HT-29 (cell line): ENCODE data around the gene SLC19A1. TPM values are rescaled to one million over a fixed set of nuclear protein-coding genes. Genes with fewer than 3 reads are reported as not detected.
A peak's percentile ranks its signal among the peaks of the same experiment; 100 is the strongest.

Source experiments
- DNase-seq: peaks from one replicate; pipeline ENCODE4 v3.0.0-alpha.2; 2015; ENCODE audit warnings: low spot score
- total RNA-seq: library from RNA; depleted of rRNA; stranded (reverse); fragments of >200 nt; shearing (Covaris generic); gene quantifications from 2 replicates; pipeline ENCODE4 v1.2.3, GENCODE V29; 2014

Gene SLC19A1
- total RNA-seq, 1 experiment from 2014 or later, result 67.4 TPM

DNA sequence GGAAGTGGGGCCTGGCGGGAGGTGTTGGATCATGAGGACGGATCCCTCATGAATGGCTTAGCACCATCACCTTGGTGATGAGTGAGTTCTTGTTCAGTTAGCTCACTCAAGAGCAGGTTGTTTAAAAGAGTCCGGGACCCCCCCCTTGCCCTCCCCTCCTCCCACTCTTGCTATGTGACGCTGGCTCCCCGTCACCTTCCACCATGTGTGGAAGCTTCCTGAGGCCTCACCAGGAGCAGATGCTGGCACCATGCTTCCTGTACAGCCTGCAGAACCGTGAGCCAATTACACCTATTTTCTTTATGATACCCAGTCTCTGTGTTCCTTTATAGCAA, 3.0 kb upstream of the SLC19A1 start:
- no peak for DNase-seq

DNA sequence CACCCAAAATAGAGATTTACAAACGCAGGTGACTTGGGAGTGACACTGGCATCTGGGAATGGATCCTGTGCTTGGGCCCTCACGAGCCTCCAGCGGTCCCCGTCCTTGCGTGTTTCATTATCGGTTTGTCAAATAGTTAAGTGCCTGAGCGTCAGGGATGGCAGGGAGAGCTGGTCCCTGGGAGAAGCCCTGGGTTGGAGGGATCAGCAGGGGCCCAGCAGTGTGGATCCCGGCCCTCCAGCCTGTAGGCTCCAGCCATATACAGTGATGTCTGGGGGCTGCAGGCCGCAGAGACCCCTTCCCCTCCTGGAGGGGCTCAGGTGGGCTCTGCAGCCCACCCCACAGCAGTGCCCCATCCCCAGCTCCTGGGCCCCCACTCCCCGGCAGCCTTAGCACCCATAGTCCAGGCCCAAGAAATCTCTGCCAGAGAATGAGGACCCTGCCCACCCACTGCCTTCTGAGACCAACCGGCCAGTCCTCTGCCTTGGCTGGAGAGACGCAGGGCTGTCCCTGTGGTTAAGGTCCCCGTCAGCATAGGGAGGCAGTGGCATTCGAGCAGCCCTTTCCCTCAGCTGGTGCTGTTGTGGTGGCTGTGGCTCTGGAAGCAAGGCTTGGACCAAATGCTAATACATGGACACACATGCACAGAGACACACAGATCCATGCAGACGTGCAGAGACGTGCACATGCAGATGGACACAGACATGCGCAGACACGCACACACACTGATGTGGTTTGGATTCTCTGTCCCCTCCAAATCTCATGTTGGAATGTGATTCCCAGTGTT, 2.4 kb upstream of the SLC19A1 start:
- no peak for DNase-seq

DNA sequence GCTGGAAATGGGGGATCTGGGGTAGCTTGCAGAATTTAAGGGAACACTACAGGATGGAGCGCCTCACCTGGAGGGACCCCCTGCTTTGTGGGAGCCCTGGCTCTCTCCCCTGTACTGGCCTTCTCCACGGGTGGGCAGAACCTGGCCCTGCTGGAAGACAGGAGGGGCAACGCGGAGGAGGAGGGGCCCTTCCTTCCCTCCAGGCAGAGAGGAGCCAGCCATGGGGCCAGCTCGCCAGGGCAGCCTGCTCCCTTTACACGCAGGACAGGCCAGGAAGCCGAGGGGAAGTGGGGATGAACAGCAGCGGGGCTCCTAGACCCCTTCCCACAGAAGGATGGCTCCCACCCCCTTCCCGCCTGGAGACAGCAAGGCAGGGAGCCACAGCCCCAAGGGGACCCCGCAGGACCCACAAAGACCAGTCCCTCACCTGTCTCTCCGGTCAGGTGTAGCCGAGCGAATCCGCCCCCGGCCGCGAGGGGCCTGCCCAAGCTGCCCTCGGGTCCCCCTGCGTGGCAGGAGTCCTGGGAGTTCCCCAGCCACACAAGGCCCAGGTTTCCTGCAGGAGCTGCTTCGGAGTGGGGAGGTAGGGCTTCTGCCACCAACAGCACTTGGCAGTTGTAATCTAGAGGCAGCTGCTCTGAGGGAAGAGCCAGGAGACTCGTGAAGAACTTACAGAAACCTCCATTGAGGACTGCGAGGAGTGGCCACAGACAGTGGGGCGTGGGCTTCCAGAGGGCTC, 1.6 kb upstream of the SLC19A1 start:
- no peak for DNase-seq

DNA sequence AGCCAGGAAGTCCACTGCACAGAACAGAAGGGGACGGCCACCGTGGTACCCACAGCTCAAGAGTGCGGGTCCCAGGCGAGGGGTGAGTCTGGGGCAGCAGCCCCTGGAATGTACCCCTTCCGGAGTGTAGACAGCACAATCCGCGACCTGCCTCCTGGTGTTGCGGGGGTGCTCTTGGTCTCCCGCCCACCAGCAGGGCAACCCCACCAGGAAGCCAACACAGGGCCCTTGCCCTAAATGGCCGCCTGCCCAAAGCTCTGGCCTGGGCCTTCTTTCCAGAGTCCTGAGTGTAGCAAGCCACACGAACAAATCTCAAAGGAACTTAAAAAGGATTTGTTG, 1.1 kb upstream of the SLC19A1 start:
- no peak for DNase-seq

DNA sequence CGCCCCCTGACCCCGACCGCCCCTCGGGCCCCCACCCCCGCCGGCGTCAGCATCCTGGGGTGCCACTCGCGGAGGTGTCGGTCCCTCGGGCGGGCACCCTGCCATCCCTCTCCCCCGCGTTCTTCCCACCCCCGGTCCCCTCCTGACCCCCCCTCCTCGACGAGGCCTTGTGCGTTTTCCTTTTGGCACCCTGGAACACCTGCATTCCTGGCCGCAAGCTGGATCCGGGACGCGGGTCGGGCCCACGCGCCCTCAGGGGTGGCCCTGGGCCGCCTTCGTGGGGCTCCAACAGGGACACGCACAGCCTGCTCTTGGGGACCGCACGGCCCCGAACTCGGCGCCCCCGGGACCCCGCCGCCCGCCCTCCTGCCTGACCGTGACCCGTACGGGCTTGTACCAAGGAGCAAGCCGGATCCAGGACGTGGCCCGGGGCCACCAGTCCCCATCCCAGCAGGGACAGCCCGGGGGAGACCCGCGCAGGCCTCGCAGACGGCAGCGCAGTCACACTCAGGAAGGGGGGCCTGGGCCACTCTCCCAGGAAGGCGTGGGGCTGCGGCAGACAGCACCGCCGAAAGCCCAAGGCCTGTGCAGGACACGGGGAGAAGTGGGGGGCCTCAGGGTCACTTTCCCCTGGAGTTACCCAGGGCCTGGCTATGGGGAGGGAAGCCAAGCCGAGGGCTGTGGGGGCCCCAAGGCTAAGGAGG, 579 bp upstream of the SLC19A1 start:
- DNase-seq, result no peak

DNA sequence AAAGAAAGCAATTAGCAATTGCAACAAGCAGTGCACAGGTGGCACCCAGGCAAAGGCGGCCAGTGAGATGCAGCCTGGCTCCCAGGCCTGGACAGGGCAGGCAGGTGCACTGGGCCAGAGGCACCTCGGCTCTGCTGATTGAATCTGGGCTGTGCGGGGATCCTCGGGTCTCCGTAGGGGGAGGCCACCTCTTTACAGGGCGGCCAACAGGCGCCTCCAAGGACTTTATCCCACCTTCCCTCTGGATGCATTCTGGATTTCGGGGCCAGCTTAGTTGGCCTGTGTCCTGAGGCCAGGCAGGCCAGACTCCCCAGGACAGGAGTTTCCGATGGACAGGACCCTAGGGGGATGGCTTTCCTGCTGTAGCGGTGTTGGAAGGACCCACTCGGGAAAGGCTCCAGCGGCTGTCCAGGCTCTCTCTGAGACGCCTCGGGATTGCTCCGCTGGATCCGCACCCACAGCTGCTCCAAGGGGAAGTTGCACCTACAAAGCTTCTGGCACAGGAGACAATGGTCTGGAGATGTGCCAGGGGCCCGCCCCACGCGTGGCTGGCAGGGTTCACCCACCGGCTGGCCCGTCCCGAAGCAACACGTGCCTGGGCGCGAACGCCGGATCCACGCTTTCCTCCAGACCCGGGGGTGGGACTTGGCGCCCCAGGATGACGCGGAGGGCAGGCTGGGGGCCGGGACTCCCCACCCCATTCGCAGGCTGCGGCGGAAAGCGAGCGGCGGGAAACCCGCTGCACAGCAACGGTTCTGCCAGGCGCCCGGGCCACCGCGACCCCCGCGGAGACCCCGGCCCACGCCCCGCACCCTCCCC, 810 bp downstream of the SLC19A1 start:
- DNase-seq, result peak; percentile 45

DNA sequence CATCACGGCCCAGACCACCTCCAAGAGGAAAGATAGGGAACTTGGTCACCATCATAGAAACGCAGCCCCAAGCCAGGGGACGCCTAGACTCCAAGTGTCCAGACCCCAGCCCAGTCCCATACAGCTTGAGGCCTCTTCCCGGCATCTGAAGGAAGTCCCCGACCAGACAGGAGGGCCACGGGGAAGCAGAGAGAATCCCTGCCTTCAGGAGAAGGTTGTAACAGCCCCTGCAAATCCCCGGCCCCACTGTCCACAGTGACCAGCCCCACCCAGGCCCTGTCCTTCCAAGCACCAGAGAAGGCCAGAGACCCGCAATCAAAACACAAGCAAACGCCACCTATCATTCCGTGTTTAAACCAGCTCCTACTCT, 1.7 kb downstream of the SLC19A1 start:
- DNase-seq, result no peak

DNA sequence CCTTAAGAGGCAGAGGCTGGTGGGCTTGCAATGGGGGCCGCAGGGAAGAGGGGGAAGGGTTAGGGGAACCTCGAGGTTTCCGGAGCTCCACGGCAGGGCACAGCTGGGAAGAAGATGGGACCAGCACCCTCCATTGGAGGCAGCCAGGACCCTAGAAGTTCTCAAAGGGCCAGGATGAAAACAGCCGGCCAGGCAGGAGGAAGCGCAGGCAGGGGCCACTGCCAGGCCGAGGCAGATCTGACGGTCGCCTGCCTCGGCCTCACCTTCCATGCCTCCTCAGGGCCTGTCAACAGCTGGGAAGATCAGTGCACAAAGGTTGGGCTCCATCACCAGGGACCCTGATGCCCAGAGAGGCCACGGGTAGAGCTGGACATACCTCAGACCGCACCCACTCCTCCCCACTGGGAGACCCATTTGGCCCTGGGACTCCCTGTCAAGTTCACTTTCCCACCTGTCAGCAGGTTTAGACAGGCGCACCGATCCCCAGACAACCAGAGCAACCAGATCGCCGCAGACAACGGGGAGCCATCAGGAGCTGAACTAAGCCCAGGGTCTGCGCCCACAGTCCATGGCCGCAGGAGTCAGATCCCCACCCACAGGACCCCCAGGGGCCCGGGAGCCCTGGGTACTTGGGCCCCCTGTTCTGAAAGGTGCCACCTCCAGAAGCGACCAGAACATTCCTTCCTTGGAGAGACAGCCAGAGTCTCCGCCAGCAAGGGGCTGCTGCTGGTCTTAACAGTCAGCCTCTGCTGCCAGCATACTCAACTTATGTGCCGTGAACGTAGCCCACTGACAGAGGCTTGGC, 2.2 kb downstream of the SLC19A1 start:
- no peak for DNase-seq

DNA sequence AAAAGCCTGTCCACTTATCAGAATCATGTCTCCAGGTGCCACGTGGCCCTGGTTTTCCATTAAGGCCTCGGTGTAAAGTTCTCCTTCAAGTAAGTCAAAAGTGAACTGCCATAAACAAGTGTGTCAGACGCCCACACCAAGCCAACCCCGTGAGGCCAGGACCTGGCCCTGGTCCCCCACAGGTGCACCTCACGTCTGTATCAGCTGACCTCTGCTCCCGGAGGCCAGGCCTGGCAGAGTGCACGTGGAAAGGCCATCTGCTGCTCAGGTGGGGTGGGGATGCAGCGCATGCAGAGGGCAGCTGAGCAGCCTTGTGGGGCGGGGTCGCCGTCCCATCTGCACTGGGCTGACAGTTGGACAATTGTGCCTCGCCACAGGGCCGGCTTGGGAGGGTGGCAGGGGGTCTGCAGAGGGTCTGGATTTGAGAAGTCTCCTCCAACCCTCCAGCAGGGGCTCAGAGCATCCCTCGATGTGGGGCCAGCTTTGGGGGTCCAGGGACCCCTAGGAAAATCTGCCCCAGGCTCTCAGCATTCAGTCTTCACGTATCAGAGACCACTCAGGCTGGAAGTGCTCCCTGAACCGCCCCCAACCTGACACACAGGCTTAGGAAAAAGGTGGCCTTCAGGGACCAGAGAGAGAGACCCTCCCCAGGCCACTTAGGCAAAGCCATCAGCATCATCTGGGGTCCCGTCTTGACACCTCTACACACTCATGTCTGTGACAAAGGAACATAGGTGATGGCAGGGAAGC, 3.0 kb downstream of the SLC19A1 start:
- DNase-seq, result no peak

DNA sequence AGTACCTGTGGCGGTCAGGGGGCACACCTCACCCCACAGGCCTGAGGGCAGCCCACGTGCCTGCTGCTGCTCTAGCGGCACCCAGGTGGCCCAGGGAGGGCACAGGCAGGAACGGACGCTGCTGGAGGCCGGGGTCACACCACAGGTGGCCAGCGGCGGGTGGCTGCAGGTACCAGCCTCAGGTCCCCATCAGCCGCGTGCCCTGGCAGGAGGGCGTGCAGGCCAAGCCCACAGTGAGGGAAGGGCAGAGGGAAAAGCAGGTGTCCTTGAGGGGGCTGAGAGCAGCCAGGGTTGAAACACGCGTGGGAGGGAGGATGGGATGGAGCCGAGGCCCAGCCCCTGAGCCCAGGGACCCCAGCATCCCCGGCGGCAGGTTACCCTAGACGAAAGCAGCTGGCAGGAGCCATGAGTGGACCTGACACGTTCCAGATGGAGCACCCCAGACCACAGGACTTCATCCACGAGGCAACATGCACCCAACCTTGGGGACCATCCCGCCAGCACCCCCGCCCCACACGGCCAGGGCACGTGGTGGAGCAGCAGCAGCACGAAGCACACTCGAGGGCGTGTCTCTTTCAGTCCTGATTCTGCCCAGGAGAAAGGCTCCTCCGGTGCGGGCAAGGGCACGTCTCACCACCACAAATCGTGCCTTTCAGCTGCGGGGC, 3.7 kb downstream of the SLC19A1 start:
- DNase-seq, result no peak

DNA sequence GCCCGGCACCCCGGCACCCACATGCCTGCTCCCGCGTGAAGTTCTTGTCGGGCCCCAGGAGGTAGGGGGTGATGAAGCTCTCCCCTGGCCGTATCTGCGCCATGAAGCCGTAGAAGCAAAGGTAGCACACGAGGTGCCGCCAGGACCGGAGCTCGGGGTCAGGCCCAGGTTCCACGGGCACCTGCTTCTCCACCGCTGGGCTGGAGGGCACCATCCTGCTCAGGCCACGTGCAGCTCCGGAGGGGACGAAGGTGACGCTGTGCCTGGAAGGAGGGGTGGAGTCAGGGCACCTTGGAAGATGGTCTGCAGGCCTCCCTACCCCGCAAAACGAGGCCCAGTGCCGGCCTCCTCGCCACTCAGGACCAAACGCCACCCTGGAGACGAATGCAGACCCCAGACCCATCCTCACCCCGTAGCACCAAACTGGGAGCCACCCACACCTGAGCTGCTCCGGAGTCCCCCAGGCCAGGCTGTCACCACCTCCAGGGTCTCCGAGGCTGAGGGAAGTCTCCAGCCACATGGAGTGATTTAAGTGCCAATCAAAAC, 4.4 kb downstream of the SLC19A1 start:
- DNase-seq, result no peak

DNA sequence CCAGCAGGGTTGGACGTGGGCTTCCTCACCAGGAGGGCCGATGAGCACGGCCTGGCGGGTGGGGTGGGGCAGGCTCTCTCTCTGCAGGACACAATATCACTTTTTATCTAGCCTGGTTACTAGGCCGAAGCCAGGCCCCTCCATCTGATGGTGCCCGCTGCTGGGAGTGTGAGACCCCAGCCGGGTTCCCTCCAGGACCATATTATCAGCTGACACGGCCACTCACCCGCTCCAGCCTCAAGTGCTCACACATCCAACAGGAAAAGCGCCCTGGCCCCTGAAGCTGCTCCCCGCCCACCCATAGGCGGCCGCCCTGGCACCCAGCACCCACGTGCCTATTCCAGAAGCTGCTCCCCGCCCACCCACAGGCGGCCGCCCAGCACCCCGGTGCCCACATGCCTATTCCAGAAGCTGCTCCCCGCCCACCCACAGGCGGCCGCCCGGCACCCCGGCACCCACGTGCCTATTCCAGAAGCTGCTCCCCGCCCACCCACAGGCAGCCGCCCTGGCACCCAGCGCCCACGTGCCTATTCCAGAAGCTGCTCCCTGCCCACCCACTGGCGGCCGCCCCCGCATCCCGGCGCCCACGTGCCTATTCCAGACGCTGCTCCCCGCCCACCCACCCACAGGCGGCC, 5.0 kb downstream of the SLC19A1 start:
- DNase-seq, result no peak

DNA sequence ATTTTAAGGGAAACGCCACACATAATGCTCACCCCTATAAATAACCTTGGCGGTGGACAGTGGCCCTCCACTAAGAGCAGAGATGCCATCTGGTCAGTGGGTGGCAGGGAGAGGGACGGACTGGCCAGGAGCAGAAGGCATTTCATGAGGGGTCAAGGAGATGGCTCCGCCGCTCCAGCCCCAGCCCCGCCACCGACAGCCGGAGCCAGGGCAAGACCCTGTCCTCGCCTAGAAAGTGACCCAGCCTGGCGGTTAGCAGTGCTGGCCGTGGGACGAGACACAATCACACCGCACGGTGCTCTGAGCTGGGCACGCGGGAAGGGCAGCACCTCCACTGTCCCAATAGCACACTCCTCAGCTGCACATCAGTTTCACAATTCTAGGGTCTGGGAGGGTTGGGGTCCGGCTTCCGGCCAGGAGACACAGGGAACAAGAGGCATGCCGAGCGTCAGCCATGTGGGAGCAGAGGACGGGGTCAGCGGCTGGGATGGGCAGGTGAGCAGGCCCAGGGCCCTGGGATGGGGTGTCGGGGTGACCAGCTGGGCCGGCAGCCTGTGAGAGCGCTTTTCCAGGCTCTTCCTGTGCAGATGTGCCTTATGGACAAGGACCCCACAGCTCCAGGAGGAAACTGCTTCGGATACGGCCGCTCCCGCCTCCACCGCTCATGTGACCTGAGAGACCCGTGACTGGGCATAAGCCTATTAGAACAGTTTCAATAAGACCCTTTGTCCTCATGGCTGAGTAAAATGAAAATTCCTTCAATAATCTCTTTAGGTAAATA, 5.7 kb downstream of the SLC19A1 start:
- no peak for DNase-seq

DNA sequence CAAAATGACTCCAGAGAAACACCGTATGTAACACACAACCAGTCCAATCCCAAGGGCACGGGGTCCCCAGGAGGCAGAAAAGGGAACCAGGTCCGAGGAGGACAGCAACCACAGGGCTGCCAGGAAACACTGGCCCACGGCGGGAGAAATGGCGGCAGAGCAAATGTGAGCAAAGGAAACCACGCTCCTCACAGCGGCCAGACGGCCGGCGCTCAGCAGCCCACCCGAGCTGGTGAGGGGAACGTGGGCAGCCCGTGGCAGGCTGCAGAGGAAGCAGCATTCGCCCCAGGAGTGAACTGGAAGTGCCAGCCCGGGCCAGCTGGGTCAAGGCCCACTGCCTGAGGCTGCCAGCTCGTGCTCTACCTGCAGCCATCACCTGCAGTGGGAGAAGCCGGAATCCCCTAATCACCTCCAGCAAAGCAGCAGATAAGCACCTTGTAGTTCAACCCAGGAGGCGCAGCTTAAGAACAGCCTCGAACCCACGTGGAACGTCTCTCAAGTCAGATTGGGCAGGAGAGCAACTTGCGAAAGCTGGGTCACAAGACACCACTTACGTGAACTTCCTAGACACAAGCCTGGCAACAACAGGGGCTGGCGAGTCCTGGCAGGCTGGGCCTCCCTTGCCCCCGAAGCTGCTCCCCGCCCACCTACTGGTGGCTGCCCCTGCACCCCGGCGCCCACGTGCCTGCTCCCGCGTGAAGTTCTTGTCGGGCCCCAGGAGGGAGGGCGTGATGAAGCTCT, 6.7 kb downstream of the SLC19A1 start:
- DNase-seq, result no peak

DNA sequence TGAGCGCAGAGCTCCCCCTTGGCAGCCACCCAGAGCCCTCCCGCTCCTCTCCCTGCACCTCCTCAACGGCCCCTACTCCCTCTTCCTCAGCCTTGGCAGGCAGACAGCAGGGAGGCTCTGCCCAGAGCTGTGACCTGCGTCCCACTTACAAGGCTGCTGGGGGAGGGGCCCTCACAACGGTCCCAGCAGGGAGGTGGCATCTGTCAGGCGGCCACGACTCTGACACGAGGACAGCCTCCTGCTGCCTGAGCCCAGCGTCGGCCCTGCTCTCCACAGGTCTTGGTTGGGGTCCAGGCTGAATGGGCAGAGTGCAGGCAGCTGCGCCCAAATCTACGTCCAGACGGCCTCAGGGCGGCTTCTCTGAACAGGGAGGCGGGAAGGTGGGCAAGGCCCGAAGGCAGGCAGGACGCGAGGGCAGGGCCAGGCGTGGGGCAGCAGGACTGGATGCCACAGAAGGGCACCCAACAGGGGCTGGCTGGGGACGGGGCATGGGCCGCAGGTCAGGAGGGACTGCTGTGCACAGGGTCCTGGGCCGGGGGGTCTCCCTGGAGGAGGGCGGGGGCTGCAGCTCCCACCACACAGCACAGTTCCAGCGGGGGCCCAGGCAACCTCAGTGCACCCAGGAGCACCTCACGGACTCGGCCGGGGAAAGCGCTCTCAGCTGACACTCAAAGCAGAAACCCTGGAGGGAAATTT, 7.5 kb downstream of the SLC19A1 start:
- peak; percentile 68 for DNase-seq

DNA sequence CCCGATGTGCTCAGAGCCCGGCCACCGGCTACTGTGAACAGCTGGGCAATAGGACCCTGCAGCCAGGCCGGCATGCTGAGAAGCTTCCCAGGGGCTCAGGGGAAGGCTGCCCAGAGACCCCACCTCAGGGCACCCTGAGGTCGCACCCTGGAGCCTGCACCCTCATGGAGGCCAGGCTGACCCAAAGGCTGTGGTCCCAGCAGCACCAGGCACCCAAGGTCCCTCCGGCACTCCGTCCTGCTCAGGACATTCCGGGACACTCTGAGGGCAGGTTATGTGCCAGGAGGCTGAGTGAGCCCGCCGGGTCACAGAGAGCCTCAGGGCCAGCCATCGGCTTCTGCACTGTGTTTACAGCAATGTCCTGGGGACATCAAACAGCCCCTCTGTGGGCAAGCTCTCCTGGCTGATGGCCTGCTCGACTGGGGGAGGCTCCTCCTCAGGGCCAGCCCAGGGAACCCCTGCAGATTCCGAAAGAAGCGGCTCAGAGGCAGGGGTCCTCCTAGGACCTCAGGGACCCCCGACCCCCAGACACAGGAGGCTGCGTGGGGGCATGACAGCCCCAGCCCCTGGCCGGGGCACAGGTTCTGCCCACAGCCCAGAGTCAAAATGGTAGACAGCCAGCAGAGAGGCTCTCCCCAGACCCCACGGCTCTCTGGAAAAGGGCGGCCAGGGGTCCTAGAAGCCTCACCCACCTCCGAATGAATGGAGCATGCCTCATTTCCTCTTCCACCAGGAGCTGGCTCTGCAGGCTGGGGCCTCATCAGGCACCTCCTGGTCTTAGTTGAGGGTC, 8.2 kb downstream of the SLC19A1 start:
- DNase-seq, result peak; percentile 26
